HepG2 (cell line): ENCODE data around the gene SUSD6. TPM values are rescaled to one million over a fixed set of nuclear protein-coding genes. Genes with fewer than 3 reads are reported as not detected.
A peak's percentile ranks its signal among the peaks of the same experiment; 100 is the strongest.

Source experiments
- ATAC-seq: fragments of 200-7000 bp; cut with Tn5 transposase; 3 replicates; pipeline ENCODE4 v1.9.1; 2020; ENCODE audit warnings: mild to moderate bottlenecking, moderate library complexity
- BruUV-seq: library from RNA; stranded (reverse); fragments of 400-500 nt; replicated peaks from 2 replicates; lab custom pipeline; 2021; lab: Mats Ljungman, UMichigan
- CTCF ChIA-PET: fragments of 300-600 bp; formaldehyde crosslinking; extraction: SDS; loops from one replicate; lab custom pipeline; 2021; ENCODE audit warnings: low total read pairs, inconsistent platforms, low intra/inter-chr PET ratio; lab: Yijun Ruan, JAX
- POLR2A ChIA-PET: fragments of 350-600 bp; sonication (Branson Sonifier 250); formaldehyde crosslinking; loops from one replicate; lab custom pipeline; 2020; ENCODE audit warnings: antibody characterized with exemption, inconsistent platforms; lab: Yijun Ruan, JAX
- DNase-seq: peaks from one replicate; pipeline ENCODE4 v3.0.0-alpha.2; 2015; ENCODE audit warnings: low spot score
- FAIRE-seq: peaks from 3 replicates; lab custom pipeline; 2011; peaks lifted over from hg19 to GRCh38; lab: Jason Lieb, UNC
- H2AFZ ChIP-seq: one replicate; pipeline ENCODE4 v1.6.1; 2011; ENCODE audit warnings: low read length, inconsistent platforms
- H3K27ac ChIP-seq: fragments of 300-600 bp; 3 replicates; pipeline ENCODE4 v1.8.0; 2011; ENCODE audit warnings: mixed run types, mild to moderate bottlenecking, mixed read lengths, low read length, inconsistent platforms; ENCODE audit not compliant: insufficient read depth; ENCODE audit errors: extremely low read length
- H3K27me3 ChIP-seq, 2 experiments: fragments of 200-600 bp in 1 of 2; 2 replicates in 1 of 2; 3 replicates in 1 of 2; pipeline versions ENCODE4 v1.6.0 to v1.8.0; 2011; ENCODE audit warnings: low read length in 2 of 2, mild to moderate bottlenecking in 2 of 2, moderate library complexity in 2 of 2, inconsistent platforms in 1 of 2; ENCODE audit not compliant: insufficient read depth in 2 of 2, control insufficient read depth in 1 of 2
- H3K36me3 ChIP-seq, 2 experiments: fragments of 200-600 bp in 1 of 2; replicated peaks in 1 of 2; 2 replicates in 1 of 2; 3 replicates in 1 of 2; pipeline versions ENCODE4 v1.5.1 to v1.8.0; 2011; ENCODE audit warnings: low read length in 2 of 2, inconsistent platforms in 1 of 2; ENCODE audit not compliant: insufficient read depth in 2 of 2, control insufficient read depth in 1 of 2
- H3K4me1 ChIP-seq: 2 replicates; pipeline ENCODE4 v1.5.1; 2012; ENCODE audit warnings: low read length, inconsistent platforms; ENCODE audit not compliant: insufficient read depth
- H3K4me2 ChIP-seq: 2 replicates; pipeline ENCODE4 v1.6.0; 2011; ENCODE audit warnings: low read depth, low read length, inconsistent platforms
- H3K4me3 ChIP-seq, 3 experiments: fragments of 200-600 bp in 1 of 3; sonication (generic), shearing (Covaris generic) in 1 of 3; replicated peaks in 1 of 3; 2 replicates each; pipeline ENCODE4 v1.5.1; 2011 to 2016; ENCODE audit warnings: low read length in 3 of 3, inconsistent platforms in 2 of 3, low read depth in 2 of 3, mild to moderate bottlenecking in 2 of 3, control low read depth in 1 of 3, mixed read lengths in 1 of 3; ENCODE audit not compliant: insufficient read depth in 1 of 3
- H3K79me2 ChIP-seq: one replicate; pipeline ENCODE4 v1.6.1; 2011; ENCODE audit warnings: low read length, inconsistent platforms; ENCODE audit not compliant: insufficient read depth
- H3K9ac ChIP-seq: 2 replicates; pipeline ENCODE4 v1.6.0; 2011; ENCODE audit warnings: mild to moderate bottlenecking, low read depth, low read length, inconsistent platforms; ENCODE audit not compliant: insufficient read depth
- H3K9me3 ChIP-seq: 2 replicates; pipeline ENCODE4 v1.5.1; 2012; ENCODE audit warnings: mild to moderate bottlenecking, low read length
- H4K20me1 ChIP-seq: 2 replicates; pipeline ENCODE4 v1.6.0; 2011; ENCODE audit warnings: inconsistent platforms, mild to moderate bottlenecking, low read length, moderate library complexity; ENCODE audit not compliant: insufficient read depth
- BORCS8-MEF2B ChIP-seq: sonication (generic); formaldehyde crosslinking; IDR thresholded peaks from 2 replicates; pipeline ENCODE4 v1.8.0; 2022; ENCODE audit warnings: mild to moderate bottlenecking, missing genetic modification reagents
- HNF1A ChIP-seq, 2 experiments: sonication (generic) in 1 of 2; formaldehyde crosslinking in 1 of 2; IDR thresholded peaks; 2 replicates each; pipeline versions ENCODE4 v1.4.0 to v1.6.1; 2016 to 2020; ENCODE audit warnings: borderline replicate concordance in 1 of 2, low read depth in 1 of 2, mild to moderate bottlenecking in 1 of 2, missing genetic modification reagents in 1 of 2
- KDM6A ChIP-seq: IDR thresholded peaks from 2 replicates; pipeline ENCODE4 v1.6.1; 2016; ENCODE audit warnings: low read depth
- KLF15 ChIP-seq: sonication (generic); formaldehyde crosslinking; IDR thresholded peaks from 2 replicates; pipeline ENCODE4 v1.8.1; 2023; ENCODE audit warnings: borderline replicate concordance, mild to moderate bottlenecking, inconsistent platforms, missing genetic modification reagents, mixed read lengths
- KLF6 ChIP-seq: IDR thresholded peaks from 2 replicates; pipeline ENCODE4 v1.8.0; 2016; ENCODE audit warnings: missing biosample characterization, missing genetic modification reagents
- KMT2B ChIP-seq: IDR thresholded peaks from 2 replicates; pipeline ENCODE4 v1.6.1; 2016; ENCODE audit warnings: missing genetic modification reagents, missing compliant biosample characterization
- MIER3 ChIP-seq: IDR thresholded peaks from 2 replicates; pipeline ENCODE4 v1.6.1; 2016; ENCODE audit warnings: missing compliant biosample characterization, borderline replicate concordance
- RXRA ChIP-seq: sonication (generic); formaldehyde crosslinking; IDR thresholded peaks from 2 replicates; pipeline ENCODE4 v1.5.1; 2020; ENCODE audit warnings: missing genetic modification reagents
- YEATS4 ChIP-seq: sonication (generic); formaldehyde crosslinking; IDR thresholded peaks from 2 replicates; pipeline ENCODE4 v1.4.0; 2020; ENCODE audit warnings: missing genetic modification reagents, borderline replicate concordance
- ZGPAT ChIP-seq: IDR thresholded peaks from 2 replicates; pipeline ENCODE4 v1.6.1; 2016; ENCODE audit warnings: mild to moderate bottlenecking
- ZKSCAN8 ChIP-seq: IDR thresholded peaks from 2 replicates; pipeline ENCODE4 v1.6.1; 2016; ENCODE audit warnings: borderline replicate concordance, missing genetic modification reagents, missing compliant biosample characterization
- ZNF160 ChIP-seq: sonication (generic); formaldehyde crosslinking; IDR thresholded peaks from 2 replicates; pipeline ENCODE4 v1.8.0; 2022; ENCODE audit warnings: mild to moderate bottlenecking, inconsistent platforms, missing genetic modification reagents
- ZNF264 ChIP-seq: sonication (generic); formaldehyde crosslinking; IDR thresholded peaks from 2 replicates; pipeline ENCODE4 v1.4.0; 2020; ENCODE audit warnings: missing genetic modification reagents
- ZNF615 ChIP-seq: sonication (generic); formaldehyde crosslinking; IDR thresholded peaks from 2 replicates; pipeline ENCODE4 v1.5.0; 2020; ENCODE audit warnings: mild to moderate bottlenecking, missing genetic modification reagents, borderline replicate concordance
- WGBS: methylation state at CpG from one replicate; pipeline ENCODE4 v1.1.6; 2017; ENCODE audit warnings: low lambda C conversion rate; 5-methylcytosine and 5-hydroxymethylcytosine counted together
- in situ Hi-C: cut with HindIII; loops from 2 replicates; pipeline ENCODE4 v1.10.0; 2017; ENCODE audit warnings: low pct_unique_long_range_greater_than_20kb; ENCODE audit not compliant: extremely low pct_ligation_motif_present
- intact Hi-C: fragments of 100-400 bp; cut with micrococcal nuclease; formaldehyde crosslinking; loops from one replicate; pipeline ENCODE4 v1.10.0; 2022; ENCODE audit not compliant: unreplicated experiment
- polyA plus RNA-seq, 8 experiments: library from polyadenylated mRNA; depleted of rRNA in 3 of 8; stranded (reverse) in 7 of 8; unstranded in 1 of 8; fragments of >200 nt; fragmentation: Illumina TruSeq in 4 of 8; extraction: Trizol in 4 of 8; gene quantifications; 2 replicates each; pipeline versions ENCODE4 v1.2.1 to v1.2.3, GENCODE V29; 2011 to 2016; ENCODE audit warnings: low read depth in 4 of 8, missing spikeins in 1 of 8, mixed read lengths in 1 of 8; ENCODE audit not compliant: insufficient read depth in 1 of 8
- total RNA-seq, 5 experiments: library from RNA; depleted of rRNA; stranded (reverse); fragments of >200 nt; fragmentation: Illumina TruSeq; extraction: Trizol; gene quantifications; 2 replicates each; pipeline ENCODE4 v1.2.3, GENCODE V29; 2016; ENCODE audit warnings: low read depth in 1 of 5

Gene SUSD6
- total and polyA plus RNA-seq, 2 of the 13 experiments (the other 11 are each of a cell fraction or from before 2014, with no cell fraction given) = 7.2 to 7.4 TPM

- TF ChIP-seq BORCS8-MEF2B (CRISPR knock-in tag) = no peak
- 0 out of 2 replicates have a peak, but pooled peaks have one; percentile 54 for TF ChIP-seq KLF6
- TF ChIP-seq KDM6A (CRISPR knock-in tag) = no peak
- no peak for TF ChIP-seq ZNF615 (CRISPR knock-in tag)
- TF ChIP-seq ZNF160 (CRISPR knock-in tag) = no peak
- no peak for TF ChIP-seq KLF15 (CRISPR knock-in tag)
- TF ChIP-seq, all 625 proteins: peak for 104
Measured at GRCh38 chr14:69693801-69694729, 82.7 kb downstream of the SUSD6 start (continued).

- in situ Hi-C loops (no loop called here), intact Hi-C loops (no loop called here)
- ATAC-seq = peak; percentile 5; the same call in 2 of the 3 replicates
- CTCF ChIA-PET = no interaction called here
- H3K27me3 ChIP-seq = no peaks in the 10 kb centered on the region
- no peak for FAIRE-seq
- no peaks in the 10 kb centered on the region for H3K9me3 ChIP-seq
- POLR2A ChIA-PET = interaction anchor here (0.7 to 1.7 kb wide), 5 partner anchors 9 to 84 kb away, joined by 3 to 7 read pairs (median 3); partner anchors contain the start of gene SUSD6
- WGBS = 82% methylated on average over 2 of the region's 5 CpGs
- peak overlapping the region; percentile 57 for H3K9ac ChIP-seq
- no peak overlapping the region for H2AFZ ChIP-seq
- no peaks in the 10 kb centered on the region for H3K36me3 ChIP-seq
- H3K4me3 ChIP-seq = no peak overlapping the region
- H3K4me1 ChIP-seq = peaks cover 95% of the 10 kb centered on the region
- DNase-seq = no peak
- peak overlapping the region; percentile 59 for H3K4me2 ChIP-seq
- peak overlapping the region; percentile 86 for H3K27ac ChIP-seq
- BruUV-seq = no TSS peak
- H4K20me1 ChIP-seq = no peaks in the 10 kb centered on the region
- H3K79me2 ChIP-seq = peaks cover 2% of the 10 kb centered on the region
- TF ChIP-seq MIER3 (CRISPR knock-in tag) (0 out of 2 replicates have a peak, but pooled peaks have one; percentile 4), RXRA (no peak), YEATS4 (0 out of 2 replicates have a peak, but pooled peaks have one; percentile 3), HNF1A (IDR thresholded peaks at IDR 0.05; ENCODE audit: low read depth) (no peak), HNF1A (CRISPR knock-in tag; IDR thresholded peaks at IDR 0.05; ENCODE audit: borderline replicate concordance) (0 out of 2 replicates have a peak, but pooled peaks have one; percentile 35), KMT2B (CRISPR knock-in tag) (no peak), ZGPAT (CRISPR knock-in tag) (0 out of 2 replicates have a peak, but pooled peaks have one; percentile 28), ZKSCAN8 (0 out of 2 replicates have a peak, but pooled peaks have one; percentile 5), ZNF264 (no peak)
Measured at GRCh38 chr14:69694730-69695281, 83.4 kb downstream of the SUSD6 start.
